Hindlimb muscle (tissue), 1 donor: ENCODE data around the gene TNP2. TPM values are rescaled to one million over a fixed set of nuclear protein-coding genes. Genes with fewer than 3 reads are reported as not detected.
"Not testable (repeated sequence)": the region's sequence is repeated elsewhere in the genome, so short reads cannot be mapped to it uniquely, and the experiment has no call there.

ENCODE experiments used
- DNase-seq: peaks from one replicate; pipeline ENCODE4 v3.0.0-alpha.2; 2013
- polyA plus RNA-seq: library from polyadenylated mRNA; unstranded; fragments of 120-200 nt; gene quantifications from one replicate; pipeline ENCODE4 v1.2.1, GENCODE V29; 2013; ENCODE audit not compliant: insufficient read length

Gene TNP2
- polyA plus RNA-seq, 1 donor, result not detected

DNA sequence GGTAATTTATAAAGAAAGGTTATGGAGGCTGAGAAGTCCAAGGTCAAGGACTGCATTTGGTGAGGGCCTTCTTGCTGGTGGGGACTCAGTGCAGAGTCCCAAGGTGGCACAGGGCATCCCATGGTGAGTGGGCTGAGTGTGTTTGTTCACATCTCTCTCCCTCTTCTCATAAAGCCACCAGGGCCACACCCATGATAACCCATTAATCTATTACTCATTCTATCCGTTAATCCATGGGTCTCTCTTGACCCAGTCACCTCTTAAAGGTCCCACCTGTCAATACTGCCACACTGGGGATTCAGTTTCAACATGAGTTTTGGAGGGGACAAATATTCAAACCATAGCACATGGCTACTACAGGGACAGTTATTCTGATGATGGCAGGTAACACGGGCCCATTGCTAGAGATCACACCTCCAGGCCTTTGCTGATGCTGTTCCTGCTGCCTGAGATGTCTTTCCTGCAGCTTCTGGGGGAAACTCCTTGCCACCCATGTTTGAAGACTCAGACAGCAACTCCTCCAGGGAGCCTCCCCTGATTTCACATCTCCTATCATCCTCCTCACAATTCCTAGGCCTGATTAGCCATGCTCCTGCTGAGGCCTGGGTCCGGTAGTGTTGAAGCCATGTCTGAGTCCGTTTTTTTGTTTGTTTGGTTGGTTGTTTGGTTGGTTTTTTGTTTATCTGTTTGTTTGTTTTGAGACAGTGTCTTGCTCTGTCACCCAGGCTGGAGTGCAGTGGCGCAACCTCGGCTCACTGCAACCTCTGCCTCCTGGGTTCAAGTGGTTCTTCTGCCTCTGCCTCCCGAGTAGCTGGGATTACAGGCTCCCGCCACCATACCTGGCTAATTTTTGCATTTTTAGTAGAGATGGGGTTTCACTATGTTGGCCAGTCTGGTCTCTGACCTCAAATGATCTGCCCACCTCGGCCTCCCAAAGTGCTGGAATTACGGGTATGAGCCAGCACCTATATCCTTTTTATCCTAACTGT is 29.2 kb downstream of the TNP2 start:
- no peak for DNase-seq

DNA sequence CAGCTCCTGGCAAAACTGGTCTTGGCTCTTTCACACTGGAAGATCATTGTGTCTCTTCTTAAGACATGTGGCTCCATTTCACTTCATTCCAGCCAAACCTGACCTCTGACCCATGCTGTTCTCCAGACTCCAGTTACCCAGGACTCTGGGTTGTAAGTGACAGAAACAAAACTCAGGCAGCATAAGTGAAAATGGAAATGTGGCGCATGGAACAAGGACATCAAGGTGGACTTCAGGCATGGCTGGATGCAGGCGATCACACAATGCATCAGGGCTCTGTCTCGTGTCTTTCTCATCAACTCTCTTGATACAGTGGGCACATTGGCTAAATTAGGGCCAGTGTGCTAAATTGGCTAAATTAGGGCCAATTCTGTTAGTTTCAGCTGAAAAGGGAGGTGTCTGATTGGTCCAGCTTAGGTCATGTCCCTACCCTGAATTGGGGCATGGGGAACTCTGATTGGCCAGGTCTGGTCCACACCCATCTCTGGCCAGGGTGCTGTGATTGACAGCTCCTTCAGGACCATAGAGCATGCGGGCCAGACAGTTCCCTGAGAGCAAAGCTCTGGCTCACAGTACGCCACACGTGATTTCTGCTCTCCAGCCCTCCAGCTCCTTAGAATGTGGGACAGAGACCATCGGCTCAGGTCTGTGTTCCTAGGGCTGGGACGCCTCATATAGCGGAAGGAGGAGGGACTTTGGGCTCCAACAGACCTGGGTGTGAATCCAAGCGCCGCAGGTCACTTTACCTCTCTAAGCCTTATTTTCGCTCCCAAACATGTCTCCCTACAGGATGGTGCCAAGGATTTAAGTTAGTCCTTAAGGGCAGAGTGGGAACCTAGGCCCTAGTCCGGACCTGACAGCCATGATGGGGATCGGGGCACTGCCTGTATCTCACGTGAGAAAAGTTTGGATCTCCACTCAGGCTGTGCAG is 30.6 kb downstream of the TNP2 start:
- no peak for DNase-seq

DNA sequence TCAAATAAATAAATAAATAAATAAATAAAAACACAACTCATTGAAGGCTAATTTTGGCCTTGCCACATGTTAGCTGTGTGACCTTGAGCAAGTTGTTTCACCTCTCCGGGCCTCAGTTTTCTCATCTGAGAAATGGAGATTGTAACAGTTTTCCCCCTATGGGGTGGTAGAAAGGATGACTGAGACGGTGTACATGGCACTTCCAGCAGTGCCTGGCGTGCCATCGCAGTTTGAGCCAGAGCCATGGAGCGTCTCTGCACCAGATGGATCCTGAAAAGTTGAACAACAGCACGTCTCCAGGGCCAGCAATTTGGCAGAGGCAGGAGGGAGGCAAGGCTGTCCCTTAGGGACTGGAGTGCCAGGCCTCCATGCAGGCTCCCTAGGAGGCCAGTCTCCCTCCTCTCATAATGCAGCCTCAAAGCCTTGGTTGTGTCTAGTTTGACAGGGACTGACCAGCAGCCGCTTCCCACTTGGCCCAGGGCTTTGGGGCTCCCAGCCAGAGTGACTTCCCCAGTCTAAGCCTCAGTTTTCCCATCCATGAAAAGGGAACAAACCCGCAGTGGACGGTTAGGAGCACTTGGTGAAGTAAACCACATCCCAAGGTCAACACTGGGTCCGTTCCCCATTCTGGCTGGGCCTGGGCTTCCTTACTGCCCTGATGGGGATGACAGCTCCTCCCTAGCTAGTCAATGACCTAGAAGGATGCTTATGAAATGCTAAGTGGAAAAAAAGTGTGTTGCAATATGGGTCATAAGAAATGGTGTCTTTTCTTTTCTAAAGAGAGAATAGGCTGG is 32.5 kb downstream of the TNP2 start:
- no peak for DNase-seq

DNA sequence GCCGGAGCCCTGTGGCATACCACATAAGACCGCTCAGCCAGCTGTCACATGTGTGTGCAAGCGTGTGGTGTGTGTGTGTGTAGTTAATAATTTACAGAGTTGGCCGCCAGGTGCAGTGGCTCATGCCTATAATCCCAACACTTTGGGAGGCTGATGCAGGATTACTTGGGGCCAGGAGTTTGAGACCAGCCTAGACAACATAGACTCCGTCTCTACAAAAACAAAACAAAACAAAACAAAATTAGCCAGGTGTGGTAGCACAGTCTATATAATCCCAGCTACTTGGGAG is 33.5 kb downstream of the TNP2 start:
- no peak for DNase-seq

DNA sequence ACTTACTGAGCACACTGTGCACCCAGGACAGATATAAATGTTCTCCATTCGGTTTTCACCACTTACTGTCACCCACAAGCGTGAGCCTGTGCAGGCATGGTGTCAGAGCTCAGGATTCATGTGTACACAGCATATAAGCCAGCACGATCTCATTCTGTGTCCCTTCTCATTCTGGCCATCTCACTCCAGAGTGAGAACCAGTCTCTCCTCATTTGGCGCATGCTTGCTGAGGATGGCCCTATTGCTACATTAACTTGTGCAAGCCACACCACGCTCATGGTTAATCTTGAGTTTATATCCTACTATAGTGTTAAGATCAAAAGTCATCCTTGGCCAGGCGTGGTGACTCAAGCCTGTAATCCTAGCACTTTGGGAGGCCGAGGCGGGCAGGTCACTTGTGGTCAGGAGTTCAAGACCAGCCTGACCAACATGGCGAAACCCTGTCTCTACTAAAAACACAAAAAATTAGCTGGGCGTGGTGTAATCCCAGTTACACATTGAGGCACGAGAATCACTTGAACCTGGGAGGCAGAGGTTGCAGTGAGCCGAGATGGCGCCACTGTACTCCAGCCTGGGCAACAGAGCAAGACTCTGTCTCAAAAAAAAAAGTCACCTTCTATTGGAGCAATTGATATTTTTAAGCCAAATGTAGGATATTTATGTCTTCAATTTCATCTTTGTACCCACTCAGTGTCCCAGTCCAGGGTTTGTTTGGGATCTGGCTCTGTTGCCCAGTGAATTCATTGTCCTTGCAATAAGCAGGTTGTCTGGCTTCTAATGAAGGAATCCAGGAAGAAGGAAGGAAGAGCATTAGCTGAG is 34.0 kb downstream of the TNP2 start:
- no peak for DNase-seq

DNA sequence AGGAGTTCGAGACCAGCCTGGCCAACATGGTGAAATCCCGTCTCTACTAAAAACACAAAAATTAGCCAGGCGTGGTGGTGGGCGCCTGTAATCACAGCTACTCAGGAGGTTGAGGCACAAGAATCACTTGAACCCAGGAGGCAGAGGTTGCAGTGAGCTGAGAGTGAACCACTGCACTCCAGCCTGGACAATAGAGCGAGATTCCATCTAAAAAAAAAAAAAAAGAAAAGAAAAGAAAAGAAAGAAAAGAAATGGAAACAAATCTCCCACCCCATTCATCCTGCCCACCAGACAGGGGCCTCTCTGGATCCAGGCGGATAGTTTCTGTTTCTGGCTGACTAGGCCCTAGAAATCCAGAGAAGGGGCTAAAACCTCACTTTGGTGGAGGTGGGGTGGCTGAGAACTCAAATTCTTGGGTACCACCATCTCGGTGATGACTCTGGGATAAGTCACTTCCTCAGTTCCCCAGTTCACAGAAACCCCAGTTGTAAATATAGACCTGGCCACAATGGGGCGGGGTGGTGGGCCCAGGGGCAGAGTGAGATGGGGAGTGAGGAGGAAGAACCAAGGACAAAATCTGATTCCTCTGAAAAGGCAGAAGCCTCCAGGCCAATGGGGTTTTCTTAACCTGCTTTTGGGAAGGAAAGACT is 35.3 kb downstream of the TNP2 start:
- no peak for DNase-seq

DNA sequence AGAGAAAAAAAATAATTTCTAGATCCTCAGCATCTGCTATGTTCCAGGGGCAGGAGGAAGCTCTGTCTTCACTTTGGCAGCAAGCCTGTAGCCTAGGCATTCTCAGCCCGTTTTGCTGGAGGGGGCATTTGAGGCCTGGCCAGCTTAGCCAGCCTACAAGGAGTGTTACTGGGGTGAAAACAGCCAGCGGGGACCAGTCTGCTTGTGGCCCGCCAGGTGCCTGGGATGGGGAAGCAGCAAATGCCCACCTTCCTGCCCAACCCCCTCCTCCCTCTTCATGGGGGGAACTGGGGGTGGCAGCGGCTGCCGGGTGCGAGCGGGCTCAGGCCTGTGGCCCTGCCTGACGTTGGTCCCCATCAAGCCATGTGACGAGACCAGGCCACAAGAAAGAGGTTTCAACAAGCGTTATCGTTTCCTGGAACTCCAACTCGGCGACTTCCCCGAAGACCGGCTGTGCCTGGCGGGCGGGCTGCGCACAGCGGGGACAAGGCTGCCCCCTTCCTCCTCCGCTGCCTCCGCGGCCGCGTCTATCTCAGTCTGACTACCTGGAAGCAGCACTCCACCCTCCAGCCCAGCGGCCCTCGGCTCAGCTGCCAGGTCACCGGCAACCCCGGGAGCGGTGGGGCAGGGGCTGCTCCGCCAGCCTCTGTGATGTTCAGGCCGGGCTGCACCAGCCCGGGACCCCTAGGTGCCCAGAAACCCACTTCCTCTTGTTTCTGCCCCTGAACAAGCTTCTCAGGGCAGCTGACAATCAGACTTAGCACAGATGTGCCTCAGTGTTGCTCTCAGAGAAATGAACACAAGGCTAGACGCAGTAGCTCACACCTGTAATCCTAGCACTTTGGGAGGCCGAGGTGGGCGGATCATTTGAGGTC is 36.0 kb downstream of the TNP2 start:
- no peak for DNase-seq

DNA sequence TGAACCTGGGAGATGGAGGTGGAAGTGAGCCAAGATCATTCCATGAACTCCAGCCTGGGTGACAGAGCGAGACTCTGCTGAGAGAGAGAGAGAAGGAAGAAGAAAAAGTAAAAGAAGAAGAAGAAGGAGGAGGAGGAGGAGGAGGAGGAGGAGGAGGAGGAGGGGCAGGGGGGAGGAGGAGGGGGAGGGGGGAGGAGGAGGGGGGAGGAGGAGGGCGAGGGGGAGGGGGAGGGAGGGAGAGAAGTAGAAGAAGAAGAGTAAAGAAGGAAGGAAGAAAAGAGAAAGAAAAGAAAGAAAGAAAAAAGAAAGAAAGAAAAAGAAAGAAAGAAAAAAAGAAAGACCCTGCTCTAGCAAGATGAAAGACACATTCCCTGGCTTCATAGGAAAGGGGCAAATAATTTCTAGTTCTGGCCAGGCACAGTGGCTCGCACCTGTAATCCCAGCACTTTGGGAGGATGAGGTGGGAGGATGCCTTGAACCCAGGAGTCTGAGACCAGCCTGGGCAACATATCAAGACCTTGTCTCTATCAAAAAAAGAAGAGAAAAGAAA is 36.7 kb downstream of the TNP2 start:
- DNase-seq, result no peak

DNA sequence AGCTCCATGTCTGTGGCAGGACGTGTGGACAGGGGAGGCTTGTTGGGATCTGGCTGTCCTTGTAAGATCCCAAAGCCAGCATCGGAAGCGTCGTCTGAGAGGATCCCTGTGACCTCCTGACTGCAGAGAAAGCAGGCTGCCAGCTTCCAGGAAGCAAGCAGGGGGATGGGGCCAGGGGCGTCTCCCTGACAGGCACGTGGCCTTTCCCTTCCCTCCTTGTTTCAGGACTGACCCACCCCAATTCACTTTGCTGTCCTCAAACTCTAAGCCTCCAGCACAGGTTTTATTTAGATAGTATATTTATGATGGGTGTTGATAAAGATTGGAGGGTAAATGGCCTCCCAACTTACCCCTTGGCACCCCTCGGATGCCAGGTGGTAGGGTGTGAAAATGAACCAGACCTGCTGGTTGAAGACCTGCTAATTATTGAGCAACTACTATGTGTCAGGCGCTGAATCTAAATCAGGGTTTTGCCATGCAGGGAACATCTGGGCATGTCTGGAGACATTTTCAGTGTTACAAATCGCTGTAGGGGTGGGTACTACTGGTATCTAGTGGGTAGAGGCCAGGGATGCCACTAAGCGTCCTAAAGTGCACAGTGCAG is 37.7 kb downstream of the TNP2 start:
- no peak for DNase-seq

DNA sequence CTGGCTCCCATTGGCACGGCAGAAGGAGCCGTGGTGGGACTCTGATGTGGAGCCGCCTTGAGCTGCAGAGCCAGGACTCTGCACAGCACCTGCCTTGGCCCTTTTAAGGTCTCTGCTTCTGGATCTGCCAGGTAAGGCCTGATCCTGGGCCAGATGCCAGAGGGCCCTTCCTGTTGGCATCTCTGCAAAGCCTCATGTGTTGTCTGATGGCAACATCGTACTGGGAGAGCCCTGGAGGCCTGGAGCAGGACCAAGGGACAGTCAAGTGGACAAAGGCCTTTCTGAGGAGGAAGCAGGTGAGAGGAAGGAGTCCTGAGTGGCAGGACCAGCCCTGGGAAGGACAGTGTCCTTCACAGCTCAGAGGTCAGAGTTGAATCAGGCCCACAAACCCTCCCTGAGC is 39.2 kb downstream of the TNP2 start:
- DNase-seq, result no peak

DNA sequence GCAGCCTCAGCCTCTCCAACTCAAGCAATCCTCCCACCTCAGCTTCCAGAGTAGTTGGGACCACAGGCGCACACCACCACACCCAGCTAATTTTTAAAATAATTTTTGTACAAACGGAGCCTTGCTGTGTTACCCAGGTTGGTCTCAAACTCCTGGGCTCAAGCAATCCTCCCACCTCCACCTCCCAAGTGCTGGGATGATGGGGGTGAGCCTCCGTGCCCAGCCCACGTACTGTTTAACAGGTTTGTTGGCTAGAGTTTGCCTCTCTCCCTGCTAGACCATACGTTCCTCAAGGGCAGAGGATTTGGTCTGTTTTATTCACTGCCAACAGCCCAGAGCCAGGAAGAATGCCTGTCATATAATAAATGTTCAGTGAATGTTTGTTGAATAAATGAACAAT is 39.7 kb downstream of the TNP2 start:
- DNase-seq, result no peak

DNA sequence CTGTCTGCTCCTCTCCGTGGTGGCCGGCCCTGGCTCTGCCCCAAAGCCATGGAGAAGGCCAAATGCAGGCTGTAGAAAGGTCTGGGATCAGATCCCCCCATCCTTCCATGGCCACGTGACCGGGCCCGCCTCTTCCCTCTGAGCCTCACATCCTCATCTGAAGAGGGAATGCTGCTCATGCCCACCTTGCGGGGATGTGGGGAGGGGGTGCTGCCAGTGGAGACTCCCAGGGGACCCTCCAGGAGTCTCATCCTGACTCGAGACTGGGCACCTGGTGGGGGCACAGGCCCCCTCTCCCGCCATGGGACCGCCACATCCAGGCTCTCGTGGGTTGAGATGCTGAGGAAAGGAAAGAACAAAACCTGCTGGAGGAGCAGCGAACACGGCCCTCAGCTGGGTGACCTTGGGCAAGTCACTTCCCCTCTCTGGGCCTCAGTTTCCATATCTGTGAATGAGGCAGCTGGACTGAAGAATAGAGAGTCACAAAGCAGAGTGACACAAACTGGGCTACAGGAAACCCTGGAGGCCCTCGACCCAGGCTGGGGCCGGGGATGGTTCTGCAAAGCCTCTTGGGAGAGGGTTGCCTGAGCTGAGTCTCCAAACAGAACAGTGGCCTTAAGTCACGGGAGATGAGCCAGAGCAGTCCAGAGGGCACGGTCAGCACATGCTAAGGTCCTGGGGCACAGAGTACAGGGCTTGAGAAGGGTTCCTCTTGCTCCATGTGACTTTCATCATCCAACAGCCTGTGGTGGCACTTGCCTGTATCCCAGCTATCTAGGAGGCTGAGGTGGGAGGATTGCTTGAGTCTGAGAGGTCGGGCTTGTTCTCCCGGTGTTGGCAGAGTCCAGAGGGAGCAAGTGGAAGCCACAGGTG is 43.2 kb downstream of the TNP2 start:
- DNase-seq, result no peak

DNA sequence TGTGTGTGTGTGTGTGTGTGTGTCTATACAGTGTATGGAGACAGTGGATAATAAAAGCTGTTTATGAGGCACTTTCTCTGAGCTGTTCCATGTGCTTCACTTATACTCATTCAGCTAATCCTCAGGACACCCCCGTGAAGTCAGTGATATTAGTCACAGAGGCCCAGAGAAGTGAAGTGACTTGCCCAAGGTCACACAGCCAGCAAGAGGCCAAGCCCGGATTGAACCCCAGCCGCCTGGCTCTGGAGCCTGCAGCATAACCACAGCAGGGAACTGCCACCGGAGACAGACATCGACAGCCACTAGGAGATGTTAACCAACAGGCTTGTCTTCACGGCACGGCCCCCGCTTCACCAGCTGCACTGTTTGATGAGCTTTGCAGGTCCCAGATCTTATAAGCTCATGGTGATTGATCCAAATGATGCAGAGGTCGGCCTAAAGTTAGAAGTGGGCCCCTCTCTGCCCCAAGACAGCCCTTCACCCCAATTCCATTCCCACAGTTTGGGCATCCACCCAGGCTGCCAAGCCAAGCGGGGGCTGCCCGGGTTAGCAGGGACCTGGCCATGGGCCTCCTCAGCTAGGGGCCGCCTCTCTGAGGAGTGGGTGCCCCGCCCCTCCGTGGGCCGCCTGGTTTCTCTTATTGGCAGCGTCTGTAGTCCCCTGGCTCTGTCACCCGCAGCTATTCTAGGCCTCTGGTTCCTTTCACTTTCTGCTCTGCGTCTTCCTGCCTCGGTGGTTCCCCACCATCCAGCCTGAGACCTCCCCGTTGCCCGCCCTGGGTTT is 44.0 kb downstream of the TNP2 start:
- no peak for DNase-seq

DNA sequence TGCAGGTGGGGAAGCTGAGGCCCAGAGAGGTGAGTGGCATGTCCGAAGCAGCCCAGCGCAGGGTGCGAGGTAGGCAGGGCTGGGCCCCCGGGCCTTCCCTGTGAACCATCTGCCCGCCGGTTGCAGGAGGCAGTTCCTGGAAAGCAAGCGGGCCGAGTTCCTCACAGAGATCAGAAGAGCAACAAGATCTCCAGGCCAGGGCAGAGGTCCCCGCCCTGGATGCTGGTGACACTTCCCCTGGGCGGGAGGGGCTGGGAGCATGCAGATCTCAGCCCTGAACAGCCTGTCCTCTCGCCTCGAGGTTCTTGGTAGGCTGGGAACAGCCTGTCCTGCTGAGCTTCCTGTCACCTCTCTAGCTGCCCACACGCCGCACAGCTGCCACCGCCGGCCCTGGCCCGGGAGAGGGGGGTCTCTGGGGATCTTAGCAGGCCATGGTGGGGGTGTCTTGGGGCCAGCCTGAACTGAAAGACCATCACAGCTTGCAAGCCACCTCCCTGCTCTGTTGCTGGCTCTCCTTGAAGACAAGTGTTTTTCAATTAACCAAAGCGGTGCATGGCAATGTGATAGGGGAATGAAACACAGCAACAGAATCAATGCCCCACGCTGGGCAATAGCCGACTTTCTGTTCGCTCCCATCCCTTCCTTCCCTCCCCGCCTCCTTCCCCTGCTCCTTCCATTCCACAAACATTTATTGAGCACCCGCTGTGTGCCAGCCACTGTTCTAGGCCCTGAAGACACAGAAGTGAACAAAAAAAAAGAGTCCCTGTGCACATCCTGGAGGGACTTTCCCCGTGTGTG is 44.8 kb downstream of the TNP2 start:
- DNase-seq, result no peak

DNA sequence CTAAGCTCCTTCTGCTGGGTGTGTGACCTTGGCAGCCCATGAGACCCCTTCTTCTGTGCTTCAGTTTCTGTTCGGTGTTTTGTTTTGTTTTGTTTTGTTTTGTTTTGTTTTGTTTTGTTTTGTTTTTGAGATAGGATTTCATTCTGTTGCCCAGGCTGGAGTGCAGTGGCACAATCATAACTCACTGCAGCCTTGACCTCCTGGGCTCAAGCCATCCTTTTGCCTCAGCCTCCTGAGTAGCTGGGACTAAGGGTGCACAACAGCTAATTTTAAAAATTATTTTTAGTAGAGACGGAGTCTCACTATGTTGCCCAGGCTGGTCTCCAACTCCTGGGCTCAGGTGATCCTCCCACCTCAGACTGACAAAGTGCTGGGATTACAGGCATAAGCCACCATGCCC is 48.6 kb downstream of the TNP2 start:
- not testable (repeated sequence) for DNase-seq

DNA sequence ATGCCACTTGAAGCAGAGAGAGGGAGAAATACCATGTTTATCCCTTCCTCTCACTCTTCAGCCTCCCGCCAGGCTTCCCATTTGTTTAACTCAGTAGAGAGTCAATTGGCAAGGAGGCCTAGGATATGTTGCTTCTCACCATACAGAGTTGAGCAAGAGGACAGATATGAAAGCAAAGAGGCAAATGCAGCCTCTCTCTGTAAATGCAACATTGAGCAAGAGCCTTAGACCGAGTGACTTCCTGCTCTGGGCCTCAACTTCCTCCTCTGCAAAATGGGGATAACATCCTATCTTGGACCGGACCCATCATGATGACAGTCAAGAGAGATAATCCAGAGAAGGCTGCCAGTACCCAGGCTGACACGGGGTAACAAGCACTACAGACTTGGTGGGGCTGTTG is 49.9 kb downstream of the TNP2 start:
- DNase-seq, result no peak

DNA sequence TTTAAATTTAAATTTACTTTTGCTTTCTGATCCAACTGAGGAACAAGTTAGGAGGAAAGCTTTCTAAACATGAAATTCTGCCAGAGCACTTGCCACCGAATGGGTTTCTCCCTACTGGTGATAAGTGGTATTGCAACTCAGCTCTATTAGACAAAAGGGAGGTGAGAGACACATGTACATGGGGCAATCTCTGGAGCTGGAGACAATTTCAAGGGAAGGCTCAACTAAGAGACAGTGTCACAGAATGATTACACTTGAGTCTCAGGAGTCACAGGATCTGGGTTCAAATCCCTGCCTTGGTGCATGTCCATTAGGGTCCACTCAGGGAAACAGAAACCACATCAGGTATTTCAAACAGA is 50.5 kb downstream of the TNP2 start:
- no peak for DNase-seq
